Activated CD8-positive, alpha-beta T cell treated with anti-CD3 and anti-CD28 coated beads, Interleukin-2, amount 10 ng/mL, durations not matched to agents 7 days and 5 days (primary cell): ENCODE measurements around the gene AKAP7. TPM values are rescaled to one million over a fixed set of nuclear protein-coding genes. Genes with fewer than 3 reads are reported as not detected.
A peak's percentile ranks its signal among the peaks of the same experiment; 100 is the strongest.

ENCODE experiments used
- ATAC-seq: fragments of 150-1000 bp; cut with Tn5 transposase; one replicate; pipeline ENCODE4 v1.10.0; 2021; ENCODE audit warnings: moderate library complexity
- CTCF ChIA-PET: fragments of 350-600 bp; sonication (Branson Sonifier 250); formaldehyde crosslinking; loops from one replicate; lab custom pipeline; 2021; ENCODE audit warnings: antibody characterized with exemption; lab: Charles Lee
- POLR2A ChIA-PET: fragments of 350-600 bp; sonication (Branson Sonifier 250); formaldehyde crosslinking; loops from one replicate; lab custom pipeline; 2021; ENCODE audit warnings: antibody characterized with exemption; lab: Charles Lee
- DNase-seq: peaks from one replicate; pipeline ENCODE4 v3.0.0-alpha.2; 2020
- H3K27ac Mint-ChIP-seq: one replicate; pipeline ENCODE4 v1.8.0; 2021; ENCODE audit warnings: mild to moderate bottlenecking, mixed read lengths
- H3K27me3 Mint-ChIP-seq: one replicate; pipeline ENCODE4 v1.8.0; 2021; ENCODE audit warnings: low read depth, mixed read lengths
- H3K36me3 Mint-ChIP-seq: one replicate; pipeline ENCODE4 v1.8.0; 2021; ENCODE audit warnings: low read depth, mixed read lengths
- H3K4me1 Mint-ChIP-seq: one replicate; pipeline ENCODE4 v1.8.0; 2021; ENCODE audit warnings: low read depth, mixed read lengths
- H3K4me3 Mint-ChIP-seq: one replicate; pipeline ENCODE4 v1.8.0; 2021; ENCODE audit warnings: mild to moderate bottlenecking, mixed read lengths
- H3K9me3 Mint-ChIP-seq: one replicate; pipeline ENCODE4 v1.8.0; 2022; ENCODE audit warnings: mixed read lengths; ENCODE audit not compliant: insufficient read depth
- total RNA-seq, 2 experiments: library from RNA; stranded (reverse); gene quantifications; one replicate each; pipeline ENCODE4 v1.2.3, GENCODE V29; 2021

AKAP7 gene
- total RNA-seq, 2 experiments from 2014 or later, result 7.8 to 9.1 TPM

DNA sequence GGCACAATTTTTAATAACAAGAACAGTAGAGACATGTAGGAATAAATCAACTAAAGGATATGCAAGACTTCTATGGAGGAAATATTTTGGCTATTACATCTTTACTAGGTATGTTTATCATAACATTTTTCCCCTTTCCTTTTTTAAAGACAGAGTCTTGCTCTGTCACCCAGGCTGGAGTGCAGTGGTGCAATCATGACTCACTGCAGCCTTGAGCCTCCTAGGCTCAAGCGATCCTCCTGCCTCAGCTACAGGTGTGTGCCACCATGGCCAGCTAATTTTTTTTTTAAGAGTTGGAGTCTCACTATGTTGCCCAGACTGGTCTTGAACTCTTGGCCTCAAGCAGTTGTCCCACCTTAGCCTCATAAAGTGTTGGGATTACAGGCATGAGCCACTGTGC, 37.0 kb downstream of the AKAP7 start:
- Mint-ChIP-seq H3K36me3 (peaks cover 3% of the 10 kb centered on the region), H3K4me3 (no peak overlapping the region), H3K9me3 (no peaks in the 10 kb centered on the region), H3K27me3 (no peaks in the 10 kb centered on the region), H3K27ac (no peak overlapping the region), H3K4me1 (no peaks in the 10 kb centered on the region)
- ChIA-PET CTCF (interaction anchor here (0.6 to 1.5 kb wide), 2 partner anchors 10 to 24 kb away, joined by 3 to 5 read pairs; no protein-coding TSS in a partner anchor), POLR2A (no interaction called here)
- DNase-seq (no peak), ATAC-seq (no peak)

DNA sequence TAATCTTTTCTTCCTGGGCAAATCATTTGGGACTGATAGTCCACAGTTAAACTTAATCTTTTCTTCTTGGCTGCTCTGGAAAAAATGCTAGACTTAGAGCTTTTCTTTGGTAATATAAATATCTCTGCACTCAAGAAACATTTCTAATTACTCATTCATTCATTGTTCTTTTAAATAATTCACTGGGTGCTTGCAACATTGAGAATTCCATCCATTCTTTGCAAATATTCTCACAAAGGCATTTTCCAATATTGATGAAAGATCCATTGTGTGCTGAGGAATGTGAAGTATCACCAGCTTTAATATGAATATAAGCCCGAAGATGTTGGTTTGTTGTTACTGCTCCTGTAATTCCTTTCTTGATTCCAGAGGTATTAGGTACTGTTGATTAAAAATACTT, 38.4 kb downstream of the AKAP7 start:
- Mint-ChIP-seq H3K27ac (no peak overlapping the region), H3K27me3 (no peaks in the 10 kb centered on the region), H3K4me1 (no peaks in the 10 kb centered on the region), H3K4me3 (no peak overlapping the region), H3K36me3 (peaks cover 3% of the 10 kb centered on the region), H3K9me3 (no peaks in the 10 kb centered on the region)
- POLR2A ChIA-PET, result no interaction called here
- CTCF ChIA-PET, result interaction anchor here (1.3 to 2.3 kb wide), 3 partner anchors 9 to 360 kb away, joined by 3 to 6 read pairs (median 6); no protein-coding TSS in a partner anchor
- DNase-seq, result no peak
- ATAC-seq, result no peak

DNA sequence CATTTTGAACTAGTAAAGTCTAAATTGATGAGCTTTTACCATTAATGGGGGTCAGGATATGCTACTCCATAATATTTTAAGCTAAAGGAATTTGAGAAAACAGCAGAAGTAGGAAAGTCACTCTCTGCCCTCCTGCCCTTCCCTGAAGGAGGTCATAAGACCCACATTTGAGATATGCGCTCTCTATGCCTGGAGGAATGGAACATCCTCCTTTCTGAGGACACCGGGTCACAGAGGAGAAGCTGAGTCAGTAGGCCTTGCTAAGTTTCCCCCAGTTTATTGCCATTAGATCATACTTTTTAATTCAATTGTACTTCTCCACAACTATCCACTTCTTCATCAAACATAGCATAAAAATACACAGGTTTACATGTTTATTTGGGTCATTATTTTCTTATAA, 40.3 kb downstream of the AKAP7 start:
- H3K36me3 Mint-ChIP-seq, result no peaks in the 10 kb centered on the region
- ATAC-seq (no peak), DNase-seq (no peak)
- CTCF ChIA-PET, result interaction anchor here (2.3 kb wide), 1 partner anchor 15 kb away, joined by 6 read pairs; no protein-coding TSS in a partner anchor
- no peaks in the 10 kb centered on the region for H3K9me3 Mint-ChIP-seq
- POLR2A ChIA-PET, result no interaction called here
- H3K4me3 Mint-ChIP-seq, result no peak overlapping the region
- H3K27me3 Mint-ChIP-seq, result no peaks in the 10 kb centered on the region
- no peak overlapping the region for H3K27ac Mint-ChIP-seq
- no peaks in the 10 kb centered on the region for H3K4me1 Mint-ChIP-seq

DNA sequence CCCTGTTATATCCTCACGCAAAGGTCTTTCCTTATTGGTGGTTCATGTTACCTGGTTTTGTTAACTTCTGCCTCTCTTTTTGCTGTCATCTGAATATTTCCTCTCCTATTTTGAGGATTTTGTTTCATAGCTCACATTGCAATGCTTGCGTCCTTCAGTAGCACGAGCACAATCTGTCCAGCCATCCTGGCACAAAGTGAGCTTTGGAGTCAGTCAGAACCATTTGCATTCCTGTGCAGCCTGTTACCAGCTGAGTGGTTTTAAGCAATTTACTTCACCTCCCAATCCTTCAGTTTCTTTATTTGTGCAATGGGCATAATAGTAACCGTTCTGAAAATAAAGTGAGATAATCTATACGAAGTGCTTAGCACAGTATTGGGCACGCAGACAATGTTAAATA, 42.7 kb downstream of the AKAP7 start:
- ChIA-PET POLR2A (no interaction called here), CTCF (interaction anchor here (1.6 kb wide), 1 partner anchor 61 kb away, joined by 5 read pairs; no protein-coding TSS in a partner anchor)
- H3K27me3 Mint-ChIP-seq, result no peaks in the 10 kb centered on the region
- peaks cover 3% of the 10 kb centered on the region for H3K4me1 Mint-ChIP-seq
- ATAC-seq (no peak), DNase-seq (no peak)
- H3K27ac Mint-ChIP-seq, result no peak overlapping the region
- H3K9me3 Mint-ChIP-seq, result no peaks in the 10 kb centered on the region
- no peak overlapping the region for H3K4me3 Mint-ChIP-seq
- peaks cover under 1% of the 10 kb centered on the region for H3K36me3 Mint-ChIP-seq

DNA sequence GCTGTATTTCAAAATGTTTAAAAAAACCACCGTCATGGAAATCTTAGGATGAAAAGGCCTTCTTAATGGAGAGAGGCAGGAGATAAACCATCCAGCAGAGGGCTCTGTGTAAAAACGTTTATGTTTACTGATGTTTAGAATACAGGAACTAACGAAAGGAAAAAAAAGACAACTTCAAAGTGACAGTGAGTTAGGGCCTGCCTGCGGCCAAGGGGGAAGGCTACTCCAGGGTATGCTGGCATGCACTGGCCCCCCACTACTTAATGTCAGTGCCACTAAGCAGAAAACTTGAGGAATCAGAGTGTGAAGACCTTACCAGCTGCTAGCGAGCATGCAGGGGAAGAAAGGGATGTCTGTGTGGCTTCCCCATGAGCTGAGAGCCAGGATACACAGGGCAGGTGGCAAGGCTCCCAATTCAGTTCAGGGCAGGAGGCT, 47.7 kb downstream of the AKAP7 start:
- Mint-ChIP-seq H3K27ac (peak overlapping the region; percentile 96), H3K36me3 (peaks cover 26% of the 10 kb centered on the region), H3K9me3 (no peaks in the 10 kb centered on the region), H3K4me1 (peaks cover 11% of the 10 kb centered on the region), H3K4me3 (no peak overlapping the region), H3K27me3 (no peaks in the 10 kb centered on the region)
- POLR2A ChIA-PET, result interaction anchor here (0.6 to 1.0 kb wide), 3 partner anchors 15 to 18 kb away, joined by 3 read pairs; no protein-coding TSS in a partner anchor
- peak; percentile 55 for DNase-seq
- ATAC-seq, result peak; percentile 88
- CTCF ChIA-PET, result interaction anchor here (0.6 to 5.8 kb wide), 25 partner anchors 9 to 927 kb away, joined by 3 to 92 read pairs (median 5); partner anchors contain the start of gene MED23

DNA sequence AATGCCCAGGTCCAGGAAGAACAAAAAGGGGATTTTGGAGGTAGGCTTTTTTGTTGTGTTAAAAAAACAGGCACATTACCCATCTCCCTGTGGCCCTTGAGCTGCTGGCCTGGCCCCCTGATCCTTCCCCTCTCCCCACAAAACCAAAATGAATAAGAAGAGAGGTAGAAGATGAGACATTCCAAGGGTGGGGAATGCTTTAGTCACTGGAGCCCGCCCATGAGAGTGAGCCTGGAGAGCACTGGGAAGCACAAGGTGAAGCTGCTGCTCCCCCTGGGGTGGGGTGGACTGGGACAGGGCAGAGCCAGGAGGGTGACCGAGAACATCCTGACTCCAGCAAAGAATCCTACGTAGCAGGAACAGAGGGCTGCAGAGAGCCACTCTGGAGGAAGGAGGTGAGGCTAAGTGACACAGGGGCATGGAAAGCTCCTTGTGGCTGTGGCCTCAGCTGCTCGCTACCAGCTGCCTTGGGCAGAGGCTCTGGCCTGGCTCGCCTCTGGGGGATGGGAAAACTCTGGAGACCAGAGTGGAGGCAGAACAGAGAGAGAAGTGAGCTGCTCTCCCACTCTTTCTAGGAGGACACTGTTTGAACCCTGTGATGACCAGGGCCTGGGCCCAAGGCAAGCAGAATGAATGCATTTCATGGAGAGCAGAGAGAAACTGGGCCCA, 48.3 kb downstream of the AKAP7 start:
- ATAC-seq, result no peak
- Mint-ChIP-seq H3K27ac (peak overlapping the region; percentile 96), H3K36me3 (peaks cover 26% of the 10 kb centered on the region), H3K4me3 (no peak overlapping the region), H3K4me1 (peaks cover 11% of the 10 kb centered on the region), H3K9me3 (no peaks in the 10 kb centered on the region), H3K27me3 (no peaks in the 10 kb centered on the region)
- ChIA-PET CTCF (interaction anchor here (0.7 to 5.8 kb wide), 18 partner anchors 8 to 444 kb away, joined by 3 to 92 read pairs (median 5); partner anchors contain the start of gene MED23), POLR2A (interaction anchor here (1.0 kb wide), 2 partner anchors 16 to 17 kb away, joined by 3 read pairs; no protein-coding TSS in a partner anchor)
- no peak for DNase-seq

DNA sequence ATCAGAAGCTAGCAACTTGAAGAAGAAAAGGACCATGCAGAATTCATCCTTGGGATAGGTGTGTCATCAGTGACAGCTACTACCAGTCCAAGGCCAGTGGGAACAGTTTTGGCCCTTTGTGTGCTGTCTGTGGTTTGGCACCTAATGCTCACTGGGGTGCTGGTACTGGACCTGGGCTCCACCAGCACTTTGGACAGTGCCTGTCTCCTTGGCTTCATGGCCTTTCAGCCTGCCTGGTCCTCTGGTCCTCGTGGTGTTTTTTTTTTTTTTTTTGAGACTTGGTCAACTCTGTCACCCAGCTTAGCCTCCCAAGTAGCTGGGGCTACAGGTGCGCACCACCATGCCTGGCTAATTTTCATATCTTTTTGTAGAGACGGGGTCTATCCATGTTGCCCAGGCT, 56.3 kb downstream of the AKAP7 start:
- Mint-ChIP-seq H3K4me1 (peaks cover 3% of the 10 kb centered on the region), H3K4me3 (no peak overlapping the region), H3K27me3 (no peaks in the 10 kb centered on the region), H3K9me3 (peaks cover 31% of the 10 kb centered on the region), H3K36me3 (peaks cover 46% of the 10 kb centered on the region), H3K27ac (no peak overlapping the region)
- ChIA-PET CTCF (interaction anchor here (2.2 to 2.8 kb wide), 2 partner anchors 9 to 14 kb away, joined by 6 to 14 read pairs; no protein-coding TSS in a partner anchor), POLR2A (no interaction called here)
- no peak for ATAC-seq
- DNase-seq, result no peak

DNA sequence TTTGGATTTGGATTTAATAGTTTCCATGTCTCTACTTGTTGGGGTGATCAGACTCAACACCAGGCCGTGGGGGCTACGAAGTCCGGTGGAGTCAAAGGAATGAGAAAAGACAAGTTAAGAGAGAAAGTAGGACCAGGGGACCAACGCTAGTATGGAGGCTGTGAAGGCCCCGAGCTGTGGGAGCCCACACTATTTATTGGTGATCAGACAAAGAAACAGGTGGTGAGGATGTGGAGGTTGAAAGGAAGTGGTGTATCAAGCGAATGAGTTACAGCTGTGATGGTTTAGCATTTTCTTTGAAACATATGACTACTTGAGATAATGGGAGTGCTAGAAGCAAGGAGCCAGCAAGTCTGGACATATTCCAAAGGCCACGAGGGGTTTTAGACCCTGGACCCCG, 62.4 kb downstream of the AKAP7 start:
- ATAC-seq (no peak), DNase-seq (peak; percentile 70)
- H3K4me1 Mint-ChIP-seq, result peaks cover 48% of the 10 kb centered on the region
- H3K27me3 Mint-ChIP-seq, result no peaks in the 10 kb centered on the region
- ChIA-PET POLR2A (interaction anchor here (0.8 to 1.7 kb wide), 2 partner anchors 335 to 430 kb away, joined by 3 to 5 read pairs; partner anchors contain the start of gene MED23), CTCF (interaction anchor here (1.3 to 5.0 kb wide), 5 partner anchors 15 to 335 kb away, joined by 3 to 118 read pairs (median 28); no protein-coding TSS in a partner anchor)
- peaks cover 62% of the 10 kb centered on the region for H3K36me3 Mint-ChIP-seq
- H3K4me3 Mint-ChIP-seq, result peak overlapping the region; percentile 35
- H3K27ac Mint-ChIP-seq, result peak overlapping the region; percentile 96
- peaks cover 23% of the 10 kb centered on the region for H3K9me3 Mint-ChIP-seq

DNA sequence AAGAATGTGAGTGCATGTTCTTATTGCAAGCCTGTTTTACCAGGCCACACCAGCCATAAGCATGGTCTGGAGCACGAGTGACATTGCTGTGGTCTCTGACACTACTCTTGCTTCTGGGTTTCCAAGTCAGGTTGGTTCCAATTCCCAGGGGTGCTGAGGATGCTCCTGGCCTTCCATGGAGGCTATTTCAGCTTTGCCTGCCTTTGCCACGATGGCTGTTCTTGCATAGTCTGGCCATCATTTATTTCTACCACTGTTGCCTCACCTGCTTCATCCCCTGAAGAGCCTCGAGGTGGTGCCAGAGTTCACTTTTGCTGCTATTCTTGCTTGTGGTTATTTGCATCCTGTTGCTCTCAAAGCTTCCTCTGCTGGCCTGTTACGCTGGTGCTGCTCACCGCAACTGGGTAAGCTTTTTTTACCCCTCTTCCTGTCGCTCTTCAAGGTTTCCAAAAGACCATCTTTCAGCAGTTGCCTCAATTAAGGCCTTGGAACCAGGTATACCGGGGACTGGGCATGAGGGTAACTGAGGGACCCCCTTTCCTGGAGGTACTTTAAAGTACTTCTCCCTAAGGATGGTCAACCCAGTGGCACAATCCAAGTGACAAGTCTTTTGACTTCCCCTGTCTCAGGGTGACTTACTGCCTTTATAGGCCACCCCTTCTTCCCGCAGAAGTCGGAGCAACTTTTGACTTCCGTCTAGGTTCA, 64.5 kb downstream of the AKAP7 start:
- H3K4me3 Mint-ChIP-seq, result peak overlapping the region; percentile 75
- ATAC-seq (peak; percentile 93), DNase-seq (peak; percentile 89)
- H3K27ac Mint-ChIP-seq, result peak overlapping the region; percentile 96
- H3K27me3 Mint-ChIP-seq, result no peaks in the 10 kb centered on the region
- peaks cover 65% of the 10 kb centered on the region for H3K4me1 Mint-ChIP-seq
- H3K36me3 Mint-ChIP-seq, result peaks cover 50% of the 10 kb centered on the region
- POLR2A ChIA-PET, result interaction anchor here (0.5 to 2.1 kb wide), 9 partner anchors 16 to 518 kb away, joined by 3 to 13 read pairs (median 3); partner anchors contain the start of gene MED23
- H3K9me3 Mint-ChIP-seq, result peaks cover 7% of the 10 kb centered on the region
- CTCF ChIA-PET, result interaction anchor here (0.7 to 5.0 kb wide), 31 partner anchors 10 to 437 kb away, joined by 3 to 118 read pairs (median 5); partner anchors contain the start of genes ENPP3 and MED23

DNA sequence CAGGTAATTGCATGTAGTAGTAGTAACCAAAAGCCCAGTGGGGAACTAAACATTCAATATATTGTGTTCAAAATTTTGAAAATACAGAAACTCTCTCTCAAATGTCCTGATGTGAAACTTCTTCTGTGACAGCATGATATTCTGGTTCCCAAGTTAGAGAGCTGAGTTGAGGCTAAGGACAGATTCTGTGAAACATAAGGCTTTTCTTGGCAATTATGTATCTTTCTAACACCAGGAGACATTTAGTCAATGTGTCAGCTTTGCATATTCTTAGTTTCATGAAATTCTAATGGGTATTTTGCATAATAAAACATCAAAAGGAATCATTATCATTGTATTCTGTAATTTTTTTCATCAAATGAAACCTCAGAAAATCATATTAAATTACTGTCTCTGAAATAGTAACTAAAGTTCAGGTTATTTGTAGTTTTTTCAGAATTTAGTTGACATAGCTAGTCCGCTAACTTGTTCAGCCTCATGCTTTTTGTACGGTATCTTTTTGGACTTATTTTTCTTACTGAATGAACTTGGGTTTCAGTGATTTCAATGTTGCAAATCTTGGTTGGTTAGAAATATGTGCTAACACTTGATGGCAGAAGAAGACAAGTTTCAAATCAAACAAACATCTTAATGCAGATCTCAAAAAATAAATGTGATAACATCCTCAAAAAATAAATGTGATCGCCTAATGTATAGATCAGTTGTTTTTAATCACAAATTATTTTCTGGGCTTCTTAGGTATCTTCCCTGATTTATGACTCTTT, 70.4 kb downstream of the AKAP7 start:
- Mint-ChIP-seq H3K4me3 (no peak overlapping the region), H3K27me3 (no peaks in the 10 kb centered on the region), H3K27ac (no peak overlapping the region), H3K4me1 (peaks cover 47% of the 10 kb centered on the region), H3K36me3 (peaks cover 31% of the 10 kb centered on the region), H3K9me3 (no peaks in the 10 kb centered on the region)
- ATAC-seq (no peak), DNase-seq (no peak)
- POLR2A ChIA-PET, result no interaction called here
- CTCF ChIA-PET, result interaction anchor here (0.5 to 3.9 kb wide), 7 partner anchors 10 to 1291 kb away, joined by 3 to 31 read pairs (median 6); partner anchors contain the start of gene MED23
